ENCODE data around the gene PAX8.

PAX8 gene

GRCh38 chr2:113169586-113169985 is 109.1 kb downstream of the PAX8 start:
- H3K27ac ChIP-seq (ENCODE audit: extremely low read depth, low read depth, low read length), result no peak overlapping the region
- no peaks in the 10 kb centered on the region for H3K4me1 ChIP-seq (ENCODE audit: control insufficient read depth, insufficient read depth, low read length)
- POLR2A ChIA-PET, result no interaction called here
- TF ChIP-seq ZNF394 (tag by site-specific recombination; IDR thresholded peaks at IDR 0.05; ENCODE audit: borderline replicate concordance) (peak; percentile 56; the same call in 1 of the 2 replicates), BCL11A (tag by site-specific recombination; IDR thresholded peaks at IDR 0.05; ENCODE audit: low read depth) (no peak), ZNF623 (tag by site-specific recombination; IDR thresholded peaks at IDR 0.05) (peak; percentile 24; the same call in 1 of the 2 replicates), ZNF426 (tag by site-specific recombination; IDR thresholded peaks at IDR 0.05) (peak; percentile 32), ZNF555 (tag by site-specific recombination; conservative IDR thresholded peaks at IDR 0.05) (peak; percentile 27), ZNF518A (tag by site-specific recombination; conservative IDR thresholded peaks at IDR 0.05; ENCODE audit: low read depth) (peak; percentile 43; the same call in 1 of the 2 replicates), ZNF292 (tag by site-specific recombination; IDR thresholded peaks at IDR 0.05; ENCODE audit: borderline replicate concordance, low read depth) (no peak)
- no peaks in the 10 kb centered on the region for H3K9me3 ChIP-seq (ENCODE audit: control insufficient read depth, insufficient read depth, low read depth, low read length)
- CTCF ChIA-PET, result no interaction called here
- H3K36me3 ChIP-seq (ENCODE audit: control insufficient read depth in 2 of 2, insufficient read depth in 1 of 2, low read length in 2 of 2), result no peaks in the 10 kb centered on the region
- no peak overlapping the region for H3K4me3 ChIP-seq (ENCODE audit: low read depth, low read length)

GRCh38 chr2:113169002-113169530 is 109.7 kb downstream of the PAX8 start:
- H3K27ac ChIP-seq (ENCODE audit: extremely low read depth, low read depth, low read length), result no peak overlapping the region
- ChIA-PET CTCF (no interaction called here), POLR2A (no interaction called here)
- no peaks in the 10 kb centered on the region for H3K36me3 ChIP-seq (ENCODE audit: control insufficient read depth in 2 of 2, insufficient read depth in 1 of 2, low read length in 2 of 2)
- H3K9me3 ChIP-seq (ENCODE audit: control insufficient read depth, insufficient read depth, low read depth, low read length), result no peaks in the 10 kb centered on the region
- no peak overlapping the region for H3K4me3 ChIP-seq (ENCODE audit: low read depth, low read length)
- no peaks in the 10 kb centered on the region for H3K4me1 ChIP-seq (ENCODE audit: control insufficient read depth, insufficient read depth, low read length)
- no peak for TF ChIP-seq ZSCAN23 (tag by site-specific recombination; IDR thresholded peaks at IDR 0.05)
- no peak for TF ChIP-seq ZBTB1 (tag by site-specific recombination; IDR thresholded peaks at IDR 0.05)
- no peak for TF ChIP-seq KLF1 (tag by site-specific recombination; IDR thresholded peaks at IDR 0.05)
- TF ChIP-seq ZNF624 (tag by site-specific recombination; IDR thresholded peaks at IDR 0.05), result no peak
- TF ChIP-seq OVOL3 (tag by site-specific recombination; IDR thresholded peaks at IDR 0.05), result no peak
- TF ChIP-seq ZNF623 (tag by site-specific recombination; IDR thresholded peaks at IDR 0.05), result no peak
- TF ChIP-seq ZNF350 (tag by site-specific recombination; IDR thresholded peaks at IDR 0.05), result no peak
- TF ChIP-seq YY1 (tag by site-specific recombination; IDR thresholded peaks at IDR 0.05), result no peak
- TF ChIP-seq ZNF2 (tag by site-specific recombination; IDR thresholded peaks at IDR 0.05), result no peak
- TF ChIP-seq ZNF19 (tag by site-specific recombination; IDR thresholded peaks at IDR 0.05; ENCODE audit: low read depth), result no peak
- TF ChIP-seq SCRT1 (tag by site-specific recombination; IDR thresholded peaks at IDR 0.05; ENCODE audit: borderline replicate concordance), result no peak
- TF ChIP-seq ZNF211 (tag by site-specific recombination; IDR thresholded peaks at IDR 0.05; ENCODE audit: low read depth), result no peak
- TF ChIP-seq ZNF837 (tag by site-specific recombination; IDR thresholded peaks at IDR 0.05), result no peak
- TF ChIP-seq ZBTB44 (tag by site-specific recombination; IDR thresholded peaks at IDR 0.05), result no peak
